Dendritic cell treated with granulocyte-macrophage colony-stimulating factor and Interleukin-4, amounts not matched to agents 40 ng/mL and 50 ng/mL, for 4 days (primary cell): ENCODE measurements around the gene C13orf46.
A peak's percentile ranks its signal among the peaks of the same experiment; 100 is the strongest.

Experiments used
- H3K27ac Mint-ChIP-seq: one replicate; pipeline ENCODE4 v1.8.0; 2022; ENCODE audit warnings: mild to moderate bottlenecking, mixed read lengths
- H3K27me3 Mint-ChIP-seq: one replicate; pipeline ENCODE4 v1.8.0; 2022; ENCODE audit warnings: mild to moderate bottlenecking, mixed read lengths
- H3K36me3 Mint-ChIP-seq: one replicate; pipeline ENCODE4 v1.8.0; 2022; ENCODE audit warnings: low read depth, mixed read lengths
- H3K4me1 Mint-ChIP-seq: one replicate; pipeline ENCODE4 v1.8.0; 2022; ENCODE audit warnings: low read depth, mixed read lengths
- H3K4me3 Mint-ChIP-seq: one replicate; pipeline ENCODE4 v1.8.0; 2022; ENCODE audit warnings: mild to moderate bottlenecking, moderate library complexity, mixed read lengths
- H3K9me3 Mint-ChIP-seq: one replicate; pipeline ENCODE4 v1.8.0; 2022; ENCODE audit warnings: mixed read lengths
- intact Hi-C: fragments of 100-400 bp; cut with micrococcal nuclease; formaldehyde crosslinking; loops from one replicate; pipeline ENCODE4 v1.15.0; 2022

C13orf46 gene

GRCh38 chr13:113953561-113953960 is 20.3 kb downstream of the C13orf46 start:
- peaks cover 27% of the 10 kb centered on the region for H3K9me3 Mint-ChIP-seq
- H3K36me3 Mint-ChIP-seq = peaks cover 20% of the 10 kb centered on the region
- H3K27ac Mint-ChIP-seq = no peak overlapping the region
- H3K4me1 Mint-ChIP-seq = peaks cover 19% of the 10 kb centered on the region
- intact Hi-C loops = no loop called here
- H3K4me3 Mint-ChIP-seq = no peak overlapping the region
- peaks cover 15% of the 10 kb centered on the region for H3K27me3 Mint-ChIP-seq

- peaks cover 24% of the 10 kb centered on the region for H3K4me1 Mint-ChIP-seq
- no peak overlapping the region for H3K27ac Mint-ChIP-seq
- peaks cover 15% of the 10 kb centered on the region for H3K27me3 Mint-ChIP-seq
- intact Hi-C loops = no loop called here
- peaks cover 20% of the 10 kb centered on the region for H3K36me3 Mint-ChIP-seq
- no peak overlapping the region for H3K4me3 Mint-ChIP-seq
- H3K9me3 Mint-ChIP-seq = peaks cover 27% of the 10 kb centered on the region
These were observed 20.8 kb downstream of the C13orf46 start for GRCh38 chr13:113952983-113953520.

GRCh38 chr13:113952151-113952982 is 21.5 kb downstream of the C13orf46 start:
- H3K4me3 Mint-ChIP-seq = no peak overlapping the region
- peaks cover 27% of the 10 kb centered on the region for H3K9me3 Mint-ChIP-seq
- peaks cover 20% of the 10 kb centered on the region for H3K36me3 Mint-ChIP-seq
- intact Hi-C loops = no loop called here
- no peak overlapping the region for H3K27ac Mint-ChIP-seq
- H3K27me3 Mint-ChIP-seq = peaks cover 17% of the 10 kb centered on the region
- peaks cover 31% of the 10 kb centered on the region for H3K4me1 Mint-ChIP-seq

- Mint-ChIP-seq H3K4me1 (peaks cover 37% of the 10 kb centered on the region), H3K9me3 (peaks cover 21% of the 10 kb centered on the region), H3K4me3 (peak overlapping the region; percentile 35), H3K36me3 (peaks cover 20% of the 10 kb centered on the region), H3K27me3 (peaks cover 24% of the 10 kb centered on the region), H3K27ac (no peak overlapping the region)
- intact Hi-C loops = loop anchor here (1.0 kb wide), 1 partner anchor 275 kb away; no protein-coding TSS in a partner anchor
These were observed 22.5 kb downstream of the C13orf46 start for GRCh38 chr13:113951246-113951999.

GRCh38 chr13:113950451-113951245 is 23.2 kb downstream of the C13orf46 start:
- peaks cover 13% of the 10 kb centered on the region for H3K36me3 Mint-ChIP-seq
- intact Hi-C loops = loop anchor here (1.0 kb wide), 1 partner anchor 276 kb away; no protein-coding TSS in a partner anchor
- H3K27me3 Mint-ChIP-seq = peaks cover 29% of the 10 kb centered on the region
- H3K27ac Mint-ChIP-seq = no peak overlapping the region
- peaks cover 37% of the 10 kb centered on the region for H3K4me1 Mint-ChIP-seq
- peaks cover 13% of the 10 kb centered on the region for H3K9me3 Mint-ChIP-seq
- H3K4me3 Mint-ChIP-seq = no peak overlapping the region

GRCh38 chr13:113949546-113949945 is 24.3 kb downstream of the C13orf46 start:
- Mint-ChIP-seq H3K4me1 (peaks cover 37% of the 10 kb centered on the region), H3K27ac (no peak overlapping the region), H3K27me3 (peaks cover 29% of the 10 kb centered on the region), H3K36me3 (peaks cover 2% of the 10 kb centered on the region), H3K9me3 (peaks cover 2% of the 10 kb centered on the region), H3K4me3 (no peak overlapping the region)
- intact Hi-C loops = no loop called here

GRCh38 chr13:113948034-113948742 is 25.7 kb downstream of the C13orf46 start:
- Mint-ChIP-seq H3K4me1 (peaks cover 37% of the 10 kb centered on the region), H3K9me3 (no peaks in the 10 kb centered on the region), H3K27ac (no peak overlapping the region), H3K36me3 (no peaks in the 10 kb centered on the region), H3K4me3 (no peak overlapping the region), H3K27me3 (peaks cover 34% of the 10 kb centered on the region)
- intact Hi-C loops = no loop called here

- intact Hi-C loops = loop anchor here (2.0 kb wide), 1 partner anchor 131 kb away; no protein-coding TSS in a partner anchor
- Mint-ChIP-seq H3K36me3 (no peaks in the 10 kb centered on the region), H3K9me3 (no peaks in the 10 kb centered on the region), H3K4me1 (peaks cover 37% of the 10 kb centered on the region), H3K4me3 (no peak overlapping the region), H3K27ac (peak overlapping the region; percentile 42), H3K27me3 (peaks cover 38% of the 10 kb centered on the region)
These were observed 26.4 kb downstream of the C13orf46 start for GRCh38 chr13:113947311-113948033.

- H3K4me3 Mint-ChIP-seq = no peak overlapping the region
These were observed 27.3 kb downstream of the C13orf46 start for GRCh38 chr13:113946409-113947181.

GRCh38 chr13:113945857-113946408 is 27.9 kb downstream of the C13orf46 start:
- Mint-ChIP-seq H3K4me1 (peaks cover 28% of the 10 kb centered on the region), H3K9me3 (no peaks in the 10 kb centered on the region), H3K27me3 (peaks cover 41% of the 10 kb centered on the region), H3K27ac (peak overlapping the region; percentile 42), H3K36me3 (no peaks in the 10 kb centered on the region), H3K4me3 (no peak overlapping the region)
- intact Hi-C loops = loop anchor here (2.0 kb wide), 1 partner anchor 129 kb away; no protein-coding TSS in a partner anchor

More at GRCh38 chr13:113946409-113947181, 27.3 kb downstream of the C13orf46 start:
- H3K27me3 Mint-ChIP-seq = peaks cover 41% of the 10 kb centered on the region
- peak overlapping the region; percentile 42 for H3K27ac Mint-ChIP-seq
- H3K9me3 Mint-ChIP-seq = no peaks in the 10 kb centered on the region
- no peaks in the 10 kb centered on the region for H3K36me3 Mint-ChIP-seq
- intact Hi-C loops = loop anchor here (2.0 kb wide), 1 partner anchor 130 kb away; no protein-coding TSS in a partner anchor
- peaks cover 34% of the 10 kb centered on the region for H3K4me1 Mint-ChIP-seq

- no peaks in the 10 kb centered on the region for H3K9me3 Mint-ChIP-seq
- no peak overlapping the region for H3K4me3 Mint-ChIP-seq
- no peak overlapping the region for H3K27ac Mint-ChIP-seq
- H3K27me3 Mint-ChIP-seq = peaks cover 41% of the 10 kb centered on the region
- no peaks in the 10 kb centered on the region for H3K36me3 Mint-ChIP-seq
- intact Hi-C loops = no loop called here
- H3K4me1 Mint-ChIP-seq = peaks cover 19% of the 10 kb centered on the region
These were observed 29.9 kb downstream of the C13orf46 start for GRCh38 chr13:113943821-113944565.
